Ishikawa (cell line): ENCODE measurements around the gene CNTN2.

ENCODE experiments used
- CEBPB ChIP-seq: IDR thresholded peaks from 2 replicates; pipeline ENCODE4 v1.6.1; 2012
- EGR1 ChIP-seq: IDR thresholded peaks from 2 replicates; pipeline ENCODE4 v1.6.1; 2012
- EP300 ChIP-seq: IDR thresholded peaks from 2 replicates; pipeline ENCODE4 v1.6.1; 2012; ENCODE audit warnings: borderline replicate concordance
- MAX ChIP-seq: IDR thresholded peaks from 2 replicates; pipeline ENCODE4 v1.6.1; 2012
- RAD21 ChIP-seq: IDR thresholded peaks from 2 replicates; pipeline ENCODE4 v1.6.1; 2012; ENCODE audit warnings: low read depth
- REST ChIP-seq: IDR thresholded peaks from 2 replicates; pipeline ENCODE4 v1.6.1; 2012; ENCODE audit warnings: low read depth, mild to moderate bottlenecking
- TAF1 ChIP-seq: IDR thresholded peaks from 2 replicates; pipeline ENCODE4 v1.6.1; 2012; ENCODE audit warnings: low read depth, mild to moderate bottlenecking
- TCF12 ChIP-seq: IDR thresholded peaks from 2 replicates; pipeline ENCODE4 v1.6.1; 2012; ENCODE audit warnings: low read depth
- YY1 ChIP-seq: IDR thresholded peaks from 2 replicates; pipeline ENCODE4 v1.6.1; 2012; ENCODE audit warnings: low read depth
- ZBTB7A ChIP-seq: IDR thresholded peaks from 2 replicates; pipeline ENCODE4 v1.6.1; 2012; ENCODE audit warnings: low read depth

GRCh38 chr1:205018381-205018780, 24.6 kb upstream of the CNTN2 start:
- TF ChIP-seq TAF1 (no peak), EP300 (no peak), REST (no peak), CEBPB (no peak), ZBTB7A (no peak), YY1 (no peak), TCF12 (no peak), MAX (no peak), RAD21 (no peak), EGR1 (no peak)
